H9 (cell line): ENCODE results near the gene MMP11. TPM values are rescaled to one million over a fixed set of nuclear protein-coding genes. Genes with fewer than 3 reads are reported as not detected.

ENCODE experiments used
- DNase-seq: peaks from one replicate; pipeline ENCODE4 v3.0.0-alpha.2; 2017
- H2AFZ ChIP-seq: one replicate; pipeline ENCODE4 v1.6.1; 2013; ENCODE audit warnings: mild to moderate bottlenecking, low read length, control low read depth, moderate library complexity
- H2AK5ac ChIP-seq: 2 replicates; pipeline ENCODE4 v1.6.1; 2013; ENCODE audit warnings: low read length, control low read depth, mixed read lengths; ENCODE audit not compliant: insufficient read length
- H2BK120ac ChIP-seq: one replicate; pipeline ENCODE4 v1.6.1; 2013; ENCODE audit warnings: low read depth, mild to moderate bottlenecking, low read length, control low read depth, inconsistent platforms; ENCODE audit not compliant: poor library complexity, severe bottlenecking
- H2BK12ac ChIP-seq: 2 replicates; pipeline ENCODE4 v1.6.1; 2013; ENCODE audit warnings: low read length, control low read depth, mixed read lengths, low read depth; ENCODE audit not compliant: insufficient read length
- H2BK15ac ChIP-seq: 2 replicates; pipeline ENCODE4 v1.6.1; 2013; ENCODE audit warnings: low read depth, low read length, control low read depth
- H2BK20ac ChIP-seq: one replicate; pipeline ENCODE4 v1.6.1; 2013; ENCODE audit warnings: low read depth, mild to moderate bottlenecking, low read length, control low read depth, inconsistent platforms; ENCODE audit not compliant: poor library complexity, severe bottlenecking
- H2BK5ac ChIP-seq: 2 replicates; pipeline ENCODE4 v1.6.1; 2013; ENCODE audit warnings: low read length, control low read depth, mixed read lengths; ENCODE audit not compliant: insufficient read length
- H3K14ac ChIP-seq: 2 replicates; pipeline ENCODE4 v1.6.1; 2013; ENCODE audit warnings: low read length, control low read depth; ENCODE audit not compliant: insufficient read depth
- H3K18ac ChIP-seq: 2 replicates; pipeline ENCODE4 v1.6.1; 2013; ENCODE audit warnings: low read depth, mild to moderate bottlenecking, mixed read lengths, low read length, control low read depth; ENCODE audit not compliant: insufficient read length
- H3K23ac ChIP-seq: 2 replicates; pipeline ENCODE4 v1.6.1; 2013; ENCODE audit warnings: low read length, control low read depth, mixed read lengths, low read depth; ENCODE audit not compliant: insufficient read length
- H3K23me2 ChIP-seq: 2 replicates; pipeline ENCODE4 v1.6.1; 2013; ENCODE audit warnings: low read depth, mild to moderate bottlenecking, mixed read lengths, low read length, control low read depth; ENCODE audit not compliant: insufficient read length, poor library complexity, severe bottlenecking
- H3K27ac ChIP-seq: 2 replicates; pipeline ENCODE4 v1.5.1; 2013; ENCODE audit warnings: low read length, control low read depth, mixed read lengths, low read depth; ENCODE audit not compliant: insufficient read length
- H3K27me3 ChIP-seq: 2 replicates; pipeline ENCODE4 v1.6.1; 2013; ENCODE audit warnings: low read length, control low read depth, inconsistent platforms; ENCODE audit not compliant: insufficient read depth
- H3K4ac ChIP-seq: 2 replicates; pipeline ENCODE4 v1.6.1; 2013; ENCODE audit warnings: low read depth, mild to moderate bottlenecking, control low read depth, inconsistent platforms, low read length, moderate library complexity
- H3K4me1 ChIP-seq: 2 replicates; pipeline ENCODE4 v1.6.1; 2013; ENCODE audit warnings: low read length, control low read depth, inconsistent platforms; ENCODE audit not compliant: insufficient read depth
- H3K4me2 ChIP-seq: 2 replicates; pipeline ENCODE4 v1.6.1; 2013; ENCODE audit warnings: low read length, control low read depth, mixed read lengths; ENCODE audit not compliant: insufficient read length, insufficient read depth
- H3K56ac ChIP-seq: 2 replicates; pipeline ENCODE4 v1.6.1; 2013; ENCODE audit warnings: low read depth, mild to moderate bottlenecking, mixed read lengths, low read length, control low read depth; ENCODE audit not compliant: insufficient read length
- H3K79me1 ChIP-seq: 2 replicates; pipeline ENCODE4 v1.6.1; 2013; ENCODE audit warnings: low read depth, mild to moderate bottlenecking, moderate library complexity, low read length, control low read depth, inconsistent platforms; ENCODE audit not compliant: insufficient read depth, poor library complexity, severe bottlenecking
- H3K79me2 ChIP-seq: 2 replicates; pipeline ENCODE4 v1.6.1; 2013; ENCODE audit warnings: low read length, control low read depth, inconsistent platforms; ENCODE audit not compliant: insufficient read depth
- H3K9ac ChIP-seq: 2 replicates; pipeline ENCODE4 v1.6.1; 2013; ENCODE audit warnings: low read length, control low read depth, mixed read lengths; ENCODE audit not compliant: insufficient read length; ENCODE audit errors: extremely low read depth
- H3K9me3 ChIP-seq: one replicate; pipeline ENCODE4 v1.6.1; 2013; ENCODE audit warnings: low read depth, low read length, inconsistent platforms; ENCODE audit not compliant: control insufficient read depth
- H3T11ph ChIP-seq: one replicate; pipeline ENCODE4 v1.6.1; 2013; ENCODE audit warnings: mild to moderate bottlenecking, low read length, control low read depth, inconsistent platforms
- H4K20me1 ChIP-seq: one replicate; pipeline ENCODE4 v1.6.1; 2013; ENCODE audit not compliant: control insufficient read depth, insufficient read length, insufficient read depth
- H4K5ac ChIP-seq: 2 replicates; pipeline ENCODE4 v1.6.1; 2013; ENCODE audit warnings: low read depth, mild to moderate bottlenecking, mixed read lengths, low read length, control low read depth; ENCODE audit not compliant: insufficient read length
- H4K8ac ChIP-seq: replicated peaks from 2 replicates; pipeline ENCODE4 v1.6.1; 2013; ENCODE audit warnings: low read length, control low read depth, mixed read lengths, low read depth; ENCODE audit not compliant: insufficient read length
- H4K91ac ChIP-seq: 2 replicates; pipeline ENCODE4 v1.6.1; 2013; ENCODE audit warnings: low read depth, mild to moderate bottlenecking, moderate library complexity, mixed read lengths, low read length, control low read depth; ENCODE audit not compliant: insufficient read length
- H3K27ac Mint-ChIP-seq, 3 experiments: 2 replicates in 2 of 3; 3 replicates in 1 of 3; pipeline ENCODE4 v1.8.0; 2020 to 2021; ENCODE audit warnings: mixed read lengths in 3 of 3, mild to moderate bottlenecking in 1 of 3, moderate library complexity in 1 of 3
- H3K27me3 Mint-ChIP-seq: 2 replicates; pipeline ENCODE4 v1.8.0; 2021; ENCODE audit warnings: low read depth, mild to moderate bottlenecking, moderate library complexity, mixed read lengths
- H3K36me3 Mint-ChIP-seq, 3 experiments: 2 replicates in 2 of 3; 3 replicates in 1 of 3; pipeline ENCODE4 v1.8.0; 2020 to 2021; ENCODE audit warnings: low read depth in 3 of 3, mixed read lengths in 3 of 3; ENCODE audit not compliant: insufficient read depth in 1 of 3
- H3K4me1 Mint-ChIP-seq, 2 experiments: 2 replicates each; pipeline ENCODE4 v1.8.0; 2020; ENCODE audit warnings: mixed read lengths in 2 of 2
- H3K4me3 Mint-ChIP-seq, 2 experiments: 2 replicates in 1 of 2; 3 replicates in 1 of 2; pipeline ENCODE4 v1.8.0; 2020 to 2021; ENCODE audit warnings: mild to moderate bottlenecking in 2 of 2, mixed read lengths in 2 of 2, moderate library complexity in 1 of 2
- H3K9me3 Mint-ChIP-seq, 2 experiments: 2 replicates in 1 of 2; 3 replicates in 1 of 2; pipeline ENCODE4 v1.8.0; 2020; ENCODE audit warnings: mild to moderate bottlenecking in 2 of 2, mixed read lengths in 2 of 2, moderate library complexity in 1 of 2
- WGBS: extraction: QIAGEN DNeasy Blood & Tissue Kit; methylation state at CpG from one replicate; pipeline ENCODE4 v1.1.7; 2013; ENCODE audit warnings: missing lambda C conversion rate, low lambda C conversion rate, mixed read lengths; ENCODE audit not compliant: insufficient read length; ENCODE audit errors: extremely low coverage; 5-methylcytosine and 5-hydroxymethylcytosine counted together
- total RNA-seq: library from RNA; stranded (reverse); gene quantifications from 2 replicates; pipeline ENCODE4 v1.2.1, GENCODE V29; 2021
- TF ChIP-seq, protein P1 (sequence below): fragments of 200-600 bp; sonication (generic); conservative IDR thresholded peaks from 3 replicates; pipeline ENCODE4 v1.8.0; 2021; ENCODE audit warnings: antibody characterized with exemption, mild to moderate bottlenecking

The MMP11 gene
- total RNA-seq, 1 experiment from 2014 or later, result 5.3 TPM

- Histone ChIP-seq H4K20me1 (no peaks in the 10 kb centered on the region), H3K9ac (no peak overlapping the region), H2BK12ac (no peak overlapping the region), H4K91ac (no peak overlapping the region), H2BK15ac (no peak overlapping the region), H3K4me2 (no peak overlapping the region), H3K18ac (no peak overlapping the region), H3K14ac (no peak overlapping the region), H3K79me1 (no peaks in the 10 kb centered on the region), H3K9me3 (no peaks in the 10 kb centered on the region), H3K56ac (no peak overlapping the region), H2BK20ac (no peak overlapping the region), H3K4ac (no peak overlapping the region), H3T11ph (no peak overlapping the region), H2AFZ (no peak overlapping the region), H4K8ac (no peak overlapping the region), H3K4me1 (no peaks in the 10 kb centered on the region), H2AK5ac (no peak overlapping the region), H3K23me2 (no peaks in the 10 kb centered on the region), H3K27ac (no peak overlapping the region), H3K27me3 (no peaks in the 10 kb centered on the region), H3K23ac (no peak overlapping the region), H2BK120ac (no peak overlapping the region), H2BK5ac (no peak overlapping the region), H4K5ac (no peak overlapping the region), H3K79me2 (no peaks in the 10 kb centered on the region)
- peaks cover 26 to 56% (median 56%) of the 10 kb centered on the region in 3 experiments for H3K36me3 Mint-ChIP-seq
- TF ChIP-seq, protein P1, sequence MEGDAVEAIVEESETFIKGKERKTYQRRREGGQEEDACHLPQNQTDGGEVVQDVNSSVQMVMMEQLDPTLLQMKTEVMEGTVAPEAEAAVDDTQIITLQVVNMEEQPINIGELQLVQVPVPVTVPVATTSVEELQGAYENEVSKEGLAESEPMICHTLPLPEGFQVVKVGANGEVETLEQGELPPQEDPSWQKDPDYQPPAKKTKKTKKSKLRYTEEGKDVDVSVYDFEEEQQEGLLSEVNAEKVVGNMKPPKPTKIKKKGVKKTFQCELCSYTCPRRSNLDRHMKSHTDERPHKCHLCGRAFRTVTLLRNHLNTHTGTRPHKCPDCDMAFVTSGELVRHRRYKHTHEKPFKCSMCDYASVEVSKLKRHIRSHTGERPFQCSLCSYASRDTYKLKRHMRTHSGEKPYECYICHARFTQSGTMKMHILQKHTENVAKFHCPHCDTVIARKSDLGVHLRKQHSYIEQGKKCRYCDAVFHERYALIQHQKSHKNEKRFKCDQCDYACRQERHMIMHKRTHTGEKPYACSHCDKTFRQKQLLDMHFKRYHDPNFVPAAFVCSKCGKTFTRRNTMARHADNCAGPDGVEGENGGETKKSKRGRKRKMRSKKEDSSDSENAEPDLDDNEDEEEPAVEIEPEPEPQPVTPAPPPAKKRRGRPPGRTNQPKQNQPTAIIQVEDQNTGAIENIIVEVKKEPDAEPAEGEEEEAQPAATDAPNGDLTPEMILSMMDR, result no peak
- no peaks in the 10 kb centered on the region for H3K9me3 Mint-ChIP-seq
- peaks cover 3% of the 10 kb centered on the region in 2 experiments; a peak in 1 of 4 replicates for H3K4me1 Mint-ChIP-seq
- peak overlapping the region in 1 of 3 experiments; percentile 65; a peak in 1 of 7 replicates for H3K27ac Mint-ChIP-seq
- no CpG with 5 or more reads among the region's 8 CpGs for WGBS
- H3K27me3 Mint-ChIP-seq, result no peaks in the 10 kb centered on the region
- no peak overlapping the region for H3K4me3 Mint-ChIP-seq
- no peak for DNase-seq
These were observed 58.6 kb downstream of the MMP11 start for GRCh38 chr22:23831261-23831660.
